ENCODE data around the gene CDKN1B.

The CDKN1B gene

DNA sequence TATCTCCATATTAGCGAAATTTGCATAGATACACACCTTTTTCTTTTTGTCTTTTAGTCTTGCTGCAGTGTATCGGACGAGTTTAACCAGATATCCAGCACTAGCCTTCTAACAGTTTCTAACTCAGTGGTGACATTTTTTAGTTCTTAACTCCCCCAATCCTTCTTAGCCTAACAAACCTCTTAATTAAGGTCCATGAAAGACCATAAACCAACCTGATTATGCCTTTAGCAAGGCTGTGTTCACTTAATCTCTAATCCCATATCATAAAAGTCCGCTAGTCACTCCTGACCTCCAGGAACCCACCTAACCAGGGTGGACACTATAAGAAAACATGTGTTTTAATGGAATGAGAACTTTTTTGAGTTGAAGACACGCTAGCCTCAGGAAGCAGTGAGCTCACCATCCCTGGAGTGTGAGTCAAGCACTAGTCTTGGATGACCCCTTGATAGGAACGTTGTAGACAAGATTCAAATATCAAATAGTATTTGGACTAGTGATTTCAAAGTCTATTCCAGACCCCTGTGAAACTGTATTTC lies 9.5 kb downstream of the CDKN1B start:
- peaks cover 46% of the 10 kb centered on the region for H3K4me1 ChIP-seq (ENCODE audit: insufficient read depth, low read length, severe bottlenecking)
- TF ChIP-seq CTCF (IDR thresholded peaks at IDR 0.05; ENCODE audit: low read length) (no peak), EZH2 (IDR thresholded peaks at IDR 0.05; ENCODE audit: borderline replicate concordance, low read length) (no peak)
- no peaks in the 10 kb centered on the region for H4K20me1 ChIP-seq (ENCODE audit: insufficient read depth, low read length)
- peaks cover 12% of the 10 kb centered on the region for H3F3A ChIP-seq (ENCODE audit: insufficient read depth, low read length)
- H3K9me3 ChIP-seq (ENCODE audit: low read length) = no peaks in the 10 kb centered on the region
- peak overlapping the region; percentile 83 for H3K4me2 ChIP-seq (ENCODE audit: low read length)
- peaks cover 36% of the 10 kb centered on the region for H3K79me2 ChIP-seq (ENCODE audit: insufficient read depth, low read length)
- H3K9me2 ChIP-seq (ENCODE audit: low read depth, low read length) = no peaks in the 10 kb centered on the region
- H3K9ac ChIP-seq (ENCODE audit: low read length) = peak overlapping the region; percentile 86
- no peak overlapping the region for H2AFZ ChIP-seq (ENCODE audit: low read length)
- H3K4me3 ChIP-seq (ENCODE audit: low read depth, low read length, poor library complexity, severe bottlenecking) = peak overlapping the region; percentile 80
- no peaks in the 10 kb centered on the region for H3K27me3 ChIP-seq (ENCODE audit: insufficient read depth, low read length)
- peak overlapping the region; percentile 98 for H3K27ac ChIP-seq (ENCODE audit: low read depth, low read length, poor library complexity, severe bottlenecking)
- H3K36me3 ChIP-seq (ENCODE audit: insufficient read depth, low read length) = peaks cover 24% of the 10 kb centered on the region

GRCh38 chr12:12731178-12731577 lies 14.0 kb downstream of the CDKN1B start:
- Histone ChIP-seq H3K9me2 (ENCODE audit: low read depth, low read length) (no peaks in the 10 kb centered on the region), H3K4me2 (ENCODE audit: low read length) (no peak overlapping the region), H3K27ac (ENCODE audit: low read depth, low read length, poor library complexity, severe bottlenecking) (no peak overlapping the region), H3F3A (ENCODE audit: insufficient read depth, low read length) (no peaks in the 10 kb centered on the region), H3K9me3 (ENCODE audit: low read length) (no peaks in the 10 kb centered on the region), H3K27me3 (ENCODE audit: insufficient read depth, low read length) (no peaks in the 10 kb centered on the region), H4K20me1 (ENCODE audit: insufficient read depth, low read length) (no peaks in the 10 kb centered on the region), H2AFZ (ENCODE audit: low read length) (no peak overlapping the region), H3K36me3 (ENCODE audit: insufficient read depth, low read length) (peaks cover 26% of the 10 kb centered on the region), H3K79me2 (ENCODE audit: insufficient read depth, low read length) (peaks cover 35% of the 10 kb centered on the region), H3K4me3 (ENCODE audit: low read depth, low read length, poor library complexity, severe bottlenecking) (no peak overlapping the region), H3K4me1 (ENCODE audit: insufficient read depth, low read length, severe bottlenecking) (peaks cover 47% of the 10 kb centered on the region), H3K9ac (ENCODE audit: low read length) (no peak overlapping the region)
- no peak for TF ChIP-seq EZH2 (IDR thresholded peaks at IDR 0.05; ENCODE audit: borderline replicate concordance, low read length)
- no peak for TF ChIP-seq CTCF (IDR thresholded peaks at IDR 0.05; ENCODE audit: low read length)

DNA sequence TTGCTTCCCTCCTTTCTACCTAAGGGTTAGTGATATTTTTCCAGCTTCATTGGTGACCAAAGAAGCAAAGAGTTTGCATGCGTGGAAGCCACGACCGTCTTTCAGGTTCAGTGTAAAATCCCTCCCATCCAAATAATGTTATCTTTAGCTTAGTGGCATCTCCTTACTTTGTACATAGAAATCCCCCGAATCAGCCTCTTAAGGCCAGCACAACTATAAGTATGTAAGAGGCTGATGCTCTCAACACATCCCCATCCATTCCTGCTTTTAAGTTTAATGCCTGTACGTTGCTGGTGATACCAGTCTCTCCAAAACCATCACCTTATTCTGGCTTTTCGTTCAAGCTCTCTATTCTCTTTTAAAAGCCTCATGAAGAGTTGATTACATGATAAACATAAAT lies 14.6 kb downstream of the CDKN1B start:
- H3K9me3 ChIP-seq (ENCODE audit: low read length) = no peaks in the 10 kb centered on the region
- no peak for TF ChIP-seq EZH2 (IDR thresholded peaks at IDR 0.05; ENCODE audit: borderline replicate concordance, low read length)
- TF ChIP-seq CTCF (IDR thresholded peaks at IDR 0.05; ENCODE audit: low read length) = no peak
- H3K36me3 ChIP-seq (ENCODE audit: insufficient read depth, low read length) = peaks cover 26% of the 10 kb centered on the region
- peaks cover 29% of the 10 kb centered on the region for H3K79me2 ChIP-seq (ENCODE audit: insufficient read depth, low read length)
- no peaks in the 10 kb centered on the region for H4K20me1 ChIP-seq (ENCODE audit: insufficient read depth, low read length)
- no peak overlapping the region for H3K9ac ChIP-seq (ENCODE audit: low read length)
- no peak overlapping the region for H2AFZ ChIP-seq (ENCODE audit: low read length)
- H3K27ac ChIP-seq (ENCODE audit: low read depth, low read length, poor library complexity, severe bottlenecking) = peak overlapping the region; percentile 44
- peaks cover 53% of the 10 kb centered on the region for H3K4me1 ChIP-seq (ENCODE audit: insufficient read depth, low read length, severe bottlenecking)
- H3K4me2 ChIP-seq (ENCODE audit: low read length) = no peak overlapping the region
- H3F3A ChIP-seq (ENCODE audit: insufficient read depth, low read length) = no peaks in the 10 kb centered on the region
- no peak overlapping the region for H3K4me3 ChIP-seq (ENCODE audit: low read depth, low read length, poor library complexity, severe bottlenecking)
- H3K9me2 ChIP-seq (ENCODE audit: low read depth, low read length) = no peaks in the 10 kb centered on the region
- H3K27me3 ChIP-seq (ENCODE audit: insufficient read depth, low read length) = no peaks in the 10 kb centered on the region
